GM12878 (cell line): Measurements from ENCODE around the gene SLIT2. TPM values are rescaled to one million over a fixed set of nuclear protein-coding genes. Genes with fewer than 3 reads are reported as not detected.

Experiments
- ATAC-seq: fragments of 200-7000 bp; cut with Tn5 transposase; 3 replicates; pipeline ENCODE4 v1.9.1; 2020; ENCODE audit warnings: mild to moderate bottlenecking, moderate library complexity
- BruUV-seq: library from RNA; stranded (reverse); fragments of 400-500 nt; replicated peaks from 2 replicates; lab custom pipeline; 2021; lab: Mats Ljungman, UMichigan
- CTCF ChIA-PET: fragments of 300-600 bp; sonication (Branson Sonifier 250); formaldehyde crosslinking; extraction: SDS; loops from one replicate; lab custom pipeline; 2021; ENCODE audit warnings: inconsistent platforms; lab: Yijun Ruan, JAX
- POLR2A ChIA-PET: fragments of 350-600 bp; formaldehyde crosslinking; extraction: SDS; loops from one replicate; lab custom pipeline; 2021; ENCODE audit warnings: inconsistent platforms; lab: Charles Lee
- RAD21 ChIA-PET: fragments of 300-600 bp; sonication (Branson Sonifier 250); formaldehyde crosslinking; loops from one replicate; lab custom pipeline; 2023; ENCODE audit warnings: antibody characterized with exemption; ENCODE audit not compliant: unreplicated experiment; lab: Charles Lee
- SMC1A ChIA-PET: fragments of 300-600 bp; sonication (Branson Sonifier 250); formaldehyde crosslinking; loops from one replicate; lab custom pipeline; 2023; ENCODE audit not compliant: unreplicated experiment, uncharacterized antibody; lab: Charles Lee
- DNase-seq: peaks from one replicate; pipeline ENCODE4 v3.0.0-alpha.2; 2011; ENCODE audit warnings: low read depth, low spot score
- FAIRE-seq: peaks from 3 replicates; lab custom pipeline; 2011; peaks lifted over from hg19 to GRCh38; lab: Jason Lieb, UNC
- H2AFZ ChIP-seq: 2 replicates; pipeline ENCODE4 v1.6.0; 2011; ENCODE audit warnings: low read depth, low read length, control low read depth; ENCODE audit not compliant: control insufficient read depth
- H3K27ac ChIP-seq: 2 replicates; pipeline ENCODE4 v1.5.1; 2011; ENCODE audit warnings: control low read depth; ENCODE audit not compliant: control insufficient read depth, insufficient read depth
- H3K27me3 ChIP-seq, 2 experiments: replicated peaks in 1 of 2; 2 replicates each; pipeline versions ENCODE4 v1.6.0 to v1.6.1; 2011; ENCODE audit warnings: low read length in 1 of 2; ENCODE audit not compliant: control insufficient read depth in 2 of 2, insufficient read depth in 2 of 2
- H3K36me3 ChIP-seq, 2 experiments: 2 replicates each; pipeline ENCODE4 v1.5.1; 2011; ENCODE audit warnings: low read length in 1 of 2; ENCODE audit not compliant: control insufficient read depth in 2 of 2, insufficient read depth in 2 of 2
- H3K4me1 ChIP-seq: 2 replicates; pipeline ENCODE4 v1.6.1; 2011; ENCODE audit warnings: mild to moderate bottlenecking, low read length, moderate library complexity, mixed read lengths; ENCODE audit not compliant: control insufficient read depth, insufficient read depth
- H3K4me2 ChIP-seq: 2 replicates; pipeline ENCODE4 v1.6.0; 2011; ENCODE audit warnings: control low read depth; ENCODE audit not compliant: control insufficient read depth, insufficient read depth
- H3K4me3 ChIP-seq: fragments of 200-600 bp; sonication (generic); 2 replicates; pipeline ENCODE4 v1.5.1; 2016
- H3K79me2 ChIP-seq: 2 replicates; pipeline ENCODE4 v1.6.0; 2011; ENCODE audit warnings: low read length; ENCODE audit not compliant: control insufficient read depth, insufficient read depth
- H3K9ac ChIP-seq: 2 replicates; pipeline ENCODE4 v1.8.0; 2011; ENCODE audit warnings: low read length, control low read depth, mixed read lengths; ENCODE audit not compliant: control insufficient read depth, insufficient read depth
- H3K9me3 ChIP-seq: replicated peaks from 3 replicates; pipeline ENCODE4 v1.5.1; 2011; ENCODE audit warnings: mild to moderate bottlenecking, low read length; ENCODE audit not compliant: control insufficient read depth, insufficient read depth
- H4K20me1 ChIP-seq: 2 replicates; pipeline ENCODE4 v1.6.0; 2011; ENCODE audit not compliant: control insufficient read depth, insufficient read depth
- CHD2 ChIP-seq: IDR thresholded peaks from 2 replicates; pipeline ENCODE4 v1.6.1; 2011; ENCODE audit warnings: low read depth, low read length, improper control_type of control experiment, borderline replicate concordance
- HDAC6 ChIP-seq: fragments of 200-600 bp; sonication (generic); IDR thresholded peaks from one replicate; pipeline ENCODE4 v1.8.0; 2017; ENCODE audit warnings: antibody characterized with exemption; ENCODE audit not compliant: unreplicated experiment
- NFYB ChIP-seq: IDR thresholded peaks from 2 replicates; pipeline ENCODE4 v1.6.1; 2011; ENCODE audit warnings: low read depth, mild to moderate bottlenecking, low read length, improper control_type of control experiment, moderate library complexity; ENCODE audit not compliant: insufficient read depth
- SMAD1 ChIP-seq: fragments of 450-650 bp; IDR thresholded peaks from 2 replicates; pipeline ENCODE4 v1.6.1; 2018; ENCODE audit warnings: mild to moderate bottlenecking, low read depth; ENCODE audit not compliant: partially characterized antibody
- SMC3 ChIP-seq: IDR thresholded peaks from 2 replicates; pipeline ENCODE4 v1.6.1; 2011; ENCODE audit warnings: low read length, improper control_type of control experiment, borderline replicate concordance
- WGBS: methylation state at CpG from one replicate; pipeline ENCODE4 v1.1.6; 2016; ENCODE audit warnings: low lambda C conversion rate; ENCODE audit not compliant: insufficient replicate concordance, insufficient coverage; ENCODE audit errors: missing lambda C conversion rate; 5-methylcytosine and 5-hydroxymethylcytosine counted together
- in situ Hi-C: fragments of 300-500 bp; cut with MboI; formaldehyde crosslinking; loops from 9 replicates; pipeline ENCODE4 v1.14.3; 2018; ENCODE audit warnings: mixed read lengths
- intact Hi-C: fragments of 100-400 bp; cut with micrococcal nuclease; formaldehyde crosslinking; loops from one replicate; pipeline ENCODE4 v1.14.2; 2022; ENCODE audit not compliant: unreplicated experiment
- polyA plus RNA-seq, 11 experiments: library from polyadenylated mRNA; depleted of rRNA in 4 of 11; unstranded in 6 of 11; stranded (reverse) in 5 of 11; fragments of >200 nt; fragmentation: Nextera tagmentation in 4 of 11; fragmentation: Illumina TruSeq in 1 of 11; extraction: Ambion mirVana in 4 of 11; extraction: Trizol in 1 of 11; gene quantifications; 1 replicate in 1 of 11; 2 replicates in 10 of 11; pipeline versions ENCODE4 v1.2.1 to v1.2.3, GENCODE V29; 2011 to 2016; ENCODE audit warnings: inconsistent platforms in 2 of 11, missing spikeins in 2 of 11, low read depth in 1 of 11
- total RNA-seq, 4 experiments: library from RNA; depleted of rRNA in 3 of 4; stranded (reverse); fragments of >200 nt in 3 of 4; fragmentation: Illumina TruSeq in 1 of 4; extraction: Trizol in 1 of 4; gene quantifications; 2 replicates each; pipeline versions ENCODE4 v1.2.1 to v1.2.3, GENCODE V29; 2013 to 2021
- TF ChIP-seq, protein P1 (sequence below): fragments of 450-650 bp; IDR thresholded peaks from 2 replicates; pipeline ENCODE4 v1.6.1; 2017; ENCODE audit warnings: low read depth, mild to moderate bottlenecking, moderate library complexity
- TF ChIP-seq, protein P2 (sequence below): fragments of 450-650 bp; IDR thresholded peaks from 2 replicates; pipeline ENCODE4 v1.6.1; 2016; ENCODE audit warnings: mild to moderate bottlenecking, moderate library complexity, borderline replicate concordance
- TF ChIP-seq, protein P3 (sequence below): IDR thresholded peaks from 2 replicates; pipeline ENCODE4 v1.6.1; 2012; ENCODE audit warnings: low read depth, low read length, improper control_type of control experiment

Gene SLIT2
- total and polyA plus RNA-seq, 10 of the 15 experiments (the other 5 are each of a cell fraction or from before 2014, with no cell fraction given) = 0.01 to 0.05 TPM; not detected in 8

DNA sequence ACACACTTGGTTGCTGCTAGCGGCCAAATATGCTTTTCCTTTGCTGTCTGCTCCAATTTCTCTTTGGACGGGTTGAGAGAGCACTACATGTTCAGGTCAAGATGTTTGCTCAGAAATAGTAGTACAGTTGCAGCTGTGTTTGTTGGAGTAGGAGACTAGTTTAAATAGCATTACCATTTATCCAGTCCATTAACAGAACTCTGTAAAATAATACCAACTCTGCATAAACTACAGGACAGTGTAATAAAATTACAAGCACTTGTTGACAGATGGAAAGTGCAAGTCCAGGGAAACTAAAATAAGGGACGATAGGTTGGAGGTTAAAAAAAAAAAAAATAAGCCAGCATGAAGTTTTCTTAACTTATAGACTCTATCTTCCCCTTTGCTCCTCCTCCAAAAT, 20.2 kb downstream of the SLIT2 start:
- DNase-seq (no peak), ATAC-seq (no peak), FAIRE-seq (no peak)
- H3K4me1 ChIP-seq = no peaks in the 10 kb centered on the region
- in situ Hi-C loops = no loop called here
- BruUV-seq = no TSS peak
- ChIA-PET SMC1A (no interaction called here), CTCF (no interaction called here), RAD21 (no interaction called here), POLR2A (interaction anchor here (0.7 kb wide), 1 partner anchor 364 kb away, joined by 3 read pairs; no protein-coding TSS in a partner anchor)
- no peak overlapping the region for H3K4me2 ChIP-seq
- intact Hi-C loops = no loop called here
- TF ChIP-seq HDAC6 (no peak), CHD2 (no peak), NFYB (no peak), SMC3 (no peak), SMAD1 (no peak)
- TF ChIP-seq, protein P1, sequence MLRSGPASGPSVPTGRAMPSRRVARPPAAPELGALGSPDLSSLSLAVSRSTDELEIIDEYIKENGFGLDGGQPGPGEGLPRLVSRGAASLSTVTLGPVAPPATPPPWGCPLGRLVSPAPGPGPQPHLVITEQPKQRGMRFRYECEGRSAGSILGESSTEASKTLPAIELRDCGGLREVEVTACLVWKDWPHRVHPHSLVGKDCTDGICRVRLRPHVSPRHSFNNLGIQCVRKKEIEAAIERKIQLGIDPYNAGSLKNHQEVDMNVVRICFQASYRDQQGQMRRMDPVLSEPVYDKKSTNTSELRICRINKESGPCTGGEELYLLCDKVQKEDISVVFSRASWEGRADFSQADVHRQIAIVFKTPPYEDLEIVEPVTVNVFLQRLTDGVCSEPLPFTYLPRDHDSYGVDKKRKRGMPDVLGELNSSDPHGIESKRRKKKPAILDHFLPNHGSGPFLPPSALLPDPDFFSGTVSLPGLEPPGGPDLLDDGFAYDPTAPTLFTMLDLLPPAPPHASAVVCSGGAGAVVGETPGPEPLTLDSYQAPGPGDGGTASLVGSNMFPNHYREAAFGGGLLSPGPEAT = no peak
- TF ChIP-seq, protein P2, sequence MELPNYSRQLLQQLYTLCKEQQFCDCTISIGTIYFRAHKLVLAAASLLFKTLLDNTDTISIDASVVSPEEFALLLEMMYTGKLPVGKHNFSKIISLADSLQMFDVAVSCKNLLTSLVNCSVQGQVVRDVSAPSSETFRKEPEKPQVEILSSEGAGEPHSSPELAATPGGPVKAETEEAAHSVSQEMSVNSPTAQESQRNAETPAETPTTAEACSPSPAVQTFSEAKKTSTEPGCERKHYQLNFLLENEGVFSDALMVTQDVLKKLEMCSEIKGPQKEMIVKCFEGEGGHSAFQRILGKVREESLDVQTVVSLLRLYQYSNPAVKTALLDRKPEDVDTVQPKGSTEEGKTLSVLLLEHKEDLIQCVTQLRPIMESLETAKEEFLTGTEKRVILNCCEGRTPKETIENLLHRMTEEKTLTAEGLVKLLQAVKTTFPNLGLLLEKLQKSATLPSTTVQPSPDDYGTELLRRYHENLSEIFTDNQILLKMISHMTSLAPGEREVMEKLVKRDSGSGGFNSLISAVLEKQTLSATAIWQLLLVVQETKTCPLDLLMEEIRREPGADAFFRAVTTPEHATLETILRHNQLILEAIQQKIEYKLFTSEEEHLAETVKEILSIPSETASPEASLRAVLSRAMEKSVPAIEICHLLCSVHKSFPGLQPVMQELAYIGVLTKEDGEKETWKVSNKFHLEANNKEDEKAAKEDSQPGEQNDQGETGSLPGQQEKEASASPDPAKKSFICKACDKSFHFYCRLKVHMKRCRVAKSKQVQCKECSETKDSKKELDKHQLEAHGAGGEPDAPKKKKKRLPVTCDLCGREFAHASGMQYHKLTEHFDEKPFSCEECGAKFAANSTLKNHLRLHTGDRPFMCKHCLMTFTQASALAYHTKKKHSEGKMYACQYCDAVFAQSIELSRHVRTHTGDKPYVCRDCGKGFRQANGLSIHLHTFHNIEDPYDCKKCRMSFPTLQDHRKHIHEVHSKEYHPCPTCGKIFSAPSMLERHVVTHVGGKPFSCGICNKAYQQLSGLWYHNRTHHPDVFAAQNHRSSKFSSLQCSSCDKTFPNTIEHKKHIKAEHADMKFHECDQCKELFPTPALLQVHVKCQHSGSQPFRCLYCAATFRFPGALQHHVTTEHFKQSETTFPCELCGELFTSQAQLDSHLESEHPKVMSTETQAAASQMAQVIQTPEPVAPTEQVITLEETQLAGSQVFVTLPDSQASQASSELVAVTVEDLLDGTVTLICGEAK = no peak
- TF ChIP-seq, protein P3, sequence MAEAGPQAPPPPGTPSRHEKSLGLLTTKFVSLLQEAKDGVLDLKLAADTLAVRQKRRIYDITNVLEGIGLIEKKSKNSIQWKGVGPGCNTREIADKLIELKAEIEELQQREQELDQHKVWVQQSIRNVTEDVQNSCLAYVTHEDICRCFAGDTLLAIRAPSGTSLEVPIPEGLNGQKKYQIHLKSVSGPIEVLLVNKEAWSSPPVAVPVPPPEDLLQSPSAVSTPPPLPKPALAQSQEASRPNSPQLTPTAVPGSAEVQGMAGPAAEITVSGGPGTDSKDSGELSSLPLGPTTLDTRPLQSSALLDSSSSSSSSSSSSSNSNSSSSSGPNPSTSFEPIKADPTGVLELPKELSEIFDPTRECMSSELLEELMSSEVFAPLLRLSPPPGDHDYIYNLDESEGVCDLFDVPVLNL = no peak
- no peaks in the 10 kb centered on the region for H3K79me2 ChIP-seq
- no peaks in the 10 kb centered on the region for H4K20me1 ChIP-seq
- no peak overlapping the region for H3K4me3 ChIP-seq
- no peaks in the 10 kb centered on the region for H3K36me3 ChIP-seq
- WGBS = 45% methylated on average over 3 of the region's 3 CpGs
- H3K27me3 ChIP-seq = no peaks in the 10 kb centered on the region
- H3K27ac ChIP-seq = no peak overlapping the region
- H3K9me3 ChIP-seq = no peaks in the 10 kb centered on the region
- H2AFZ ChIP-seq = no peak overlapping the region
- no peak overlapping the region for H3K9ac ChIP-seq
